Osteoblast (primary cell): Measurements from ENCODE around the gene MET. TPM values are rescaled to one million over a fixed set of nuclear protein-coding genes. Genes with fewer than 3 reads are reported as not detected.
A peak's percentile ranks its signal among the peaks of the same experiment; 100 is the strongest.

Experiments used
- DNase-seq: peaks from one replicate; pipeline ENCODE4 v3.0.0; 2011; ENCODE audit warnings: low spot score, mixed read lengths; ENCODE audit not compliant: insufficient read length; ENCODE audit errors: missing footprints
- H2AFZ ChIP-seq: 2 replicates; pipeline ENCODE4 v1.6.0; 2011; ENCODE audit warnings: mild to moderate bottlenecking, low read length
- H3K27ac ChIP-seq: 2 replicates; pipeline ENCODE4 v1.5.1; 2011; ENCODE audit warnings: mild to moderate bottlenecking, low read depth, low read length, moderate library complexity
- H3K27me3 ChIP-seq: 2 replicates; pipeline ENCODE4 v1.6.0; 2012; ENCODE audit warnings: mild to moderate bottlenecking, control low read depth, inconsistent platforms, low read length, moderate library complexity; ENCODE audit not compliant: insufficient read depth
- H3K36me3 ChIP-seq: 2 replicates; pipeline ENCODE4 v1.5.1; 2011; ENCODE audit warnings: mild to moderate bottlenecking, low read length, control low read depth, moderate library complexity; ENCODE audit not compliant: insufficient read depth
- H3K4me1 ChIP-seq: 2 replicates; pipeline ENCODE4 v1.5.1; 2011; ENCODE audit warnings: mild to moderate bottlenecking, low read length, control low read depth, moderate library complexity; ENCODE audit not compliant: insufficient read depth
- H3K4me2 ChIP-seq: 2 replicates; pipeline ENCODE4 v1.6.0; 2011; ENCODE audit warnings: mild to moderate bottlenecking, low read length; ENCODE audit not compliant: insufficient read depth
- H3K4me3 ChIP-seq: fragments of 200-600 bp; sonication (generic); 3 replicates; pipeline ENCODE4 v1.5.1; 2012; ENCODE audit warnings: mild to moderate bottlenecking, low read length, inconsistent platforms; ENCODE audit not compliant: insufficient read depth
- H3K79me2 ChIP-seq: 2 replicates; pipeline ENCODE4 v1.6.0; 2012; ENCODE audit warnings: mild to moderate bottlenecking, low read length, control low read depth, inconsistent platforms; ENCODE audit not compliant: insufficient read depth
- H3K9me3 ChIP-seq: 2 replicates; pipeline ENCODE4 v1.5.1; 2011; ENCODE audit warnings: low read depth, low read length, control low read depth
- H4K20me1 ChIP-seq: 2 replicates; pipeline ENCODE4 v1.6.0; 2012; ENCODE audit warnings: mild to moderate bottlenecking, low read length, control low read depth; ENCODE audit not compliant: insufficient read depth
- total RNA-seq: library from RNA; depleted of rRNA; stranded (reverse); fragments of >200 nt; gene quantifications from 2 replicates; pipeline ENCODE4 v1.2.3, GENCODE V29; 2012
- TF ChIP-seq, protein P1 (sequence below): IDR thresholded peaks from 2 replicates; pipeline ENCODE4 v1.5.1; 2011; ENCODE audit warnings: mild to moderate bottlenecking, low read depth, low read length, moderate library complexity; ENCODE audit errors: extremely low read depth

The MET gene
- total RNA-seq, 1 donor: 55.0 TPM

DNA sequence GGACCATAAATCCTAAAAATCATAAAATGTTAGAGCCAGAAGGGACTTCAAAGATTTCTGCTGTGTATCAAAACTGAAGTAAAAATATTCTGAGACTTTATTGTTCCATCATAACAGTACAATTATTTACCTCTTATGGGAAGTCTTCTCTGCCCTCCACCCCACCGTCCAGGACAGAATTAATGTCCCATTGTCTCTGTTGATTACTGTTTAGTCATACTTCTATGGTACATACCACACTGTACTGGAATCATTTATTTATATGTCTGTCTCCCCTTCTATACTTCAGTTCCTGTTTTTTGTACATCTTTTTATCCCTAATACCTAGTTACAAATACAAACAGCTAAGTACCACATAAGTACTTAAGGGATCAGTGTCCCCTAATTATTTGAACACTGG is 98.9 kb downstream of the MET start:
- Histone ChIP-seq H3K27me3 (no peaks in the 10 kb centered on the region), H3K27ac (no peak overlapping the region), H2AFZ (no peak overlapping the region), H3K9me3 (no peaks in the 10 kb centered on the region), H3K4me3 (no peak overlapping the region), H3K79me2 (no peaks in the 10 kb centered on the region), H3K4me2 (no peak overlapping the region), H3K36me3 (peaks cover 45% of the 10 kb centered on the region), H4K20me1 (no peaks in the 10 kb centered on the region), H3K4me1 (peaks cover 21% of the 10 kb centered on the region)
- DNase-seq: no peak
- TF ChIP-seq, protein P1, sequence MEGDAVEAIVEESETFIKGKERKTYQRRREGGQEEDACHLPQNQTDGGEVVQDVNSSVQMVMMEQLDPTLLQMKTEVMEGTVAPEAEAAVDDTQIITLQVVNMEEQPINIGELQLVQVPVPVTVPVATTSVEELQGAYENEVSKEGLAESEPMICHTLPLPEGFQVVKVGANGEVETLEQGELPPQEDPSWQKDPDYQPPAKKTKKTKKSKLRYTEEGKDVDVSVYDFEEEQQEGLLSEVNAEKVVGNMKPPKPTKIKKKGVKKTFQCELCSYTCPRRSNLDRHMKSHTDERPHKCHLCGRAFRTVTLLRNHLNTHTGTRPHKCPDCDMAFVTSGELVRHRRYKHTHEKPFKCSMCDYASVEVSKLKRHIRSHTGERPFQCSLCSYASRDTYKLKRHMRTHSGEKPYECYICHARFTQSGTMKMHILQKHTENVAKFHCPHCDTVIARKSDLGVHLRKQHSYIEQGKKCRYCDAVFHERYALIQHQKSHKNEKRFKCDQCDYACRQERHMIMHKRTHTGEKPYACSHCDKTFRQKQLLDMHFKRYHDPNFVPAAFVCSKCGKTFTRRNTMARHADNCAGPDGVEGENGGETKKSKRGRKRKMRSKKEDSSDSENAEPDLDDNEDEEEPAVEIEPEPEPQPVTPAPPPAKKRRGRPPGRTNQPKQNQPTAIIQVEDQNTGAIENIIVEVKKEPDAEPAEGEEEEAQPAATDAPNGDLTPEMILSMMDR: no peak

DNA sequence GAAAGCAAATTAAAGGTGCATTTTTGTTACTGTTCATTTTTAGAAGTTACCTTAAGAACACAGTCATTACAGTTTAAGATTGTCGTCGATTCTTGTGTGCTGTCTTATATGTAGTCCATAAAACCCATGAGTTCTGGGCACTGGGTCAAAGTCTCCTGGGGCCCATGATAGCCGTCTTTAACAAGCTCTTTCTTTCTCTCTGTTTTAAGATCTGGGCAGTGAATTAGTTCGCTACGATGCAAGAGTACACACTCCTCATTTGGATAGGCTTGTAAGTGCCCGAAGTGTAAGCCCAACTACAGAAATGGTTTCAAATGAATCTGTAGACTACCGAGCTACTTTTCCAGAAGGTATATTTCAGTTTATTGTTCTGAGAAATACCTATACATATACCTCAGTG is 99.6 kb downstream of the MET start:
- Histone ChIP-seq H3K27ac (peak overlapping the region; percentile 54), H4K20me1 (no peaks in the 10 kb centered on the region), H3K4me3 (no peak overlapping the region), H3K9me3 (no peaks in the 10 kb centered on the region), H3K79me2 (no peaks in the 10 kb centered on the region), H3K27me3 (no peaks in the 10 kb centered on the region), H2AFZ (peak overlapping the region; percentile 26), H3K4me1 (peaks cover 28% of the 10 kb centered on the region), H3K4me2 (no peak overlapping the region), H3K36me3 (peaks cover 45% of the 10 kb centered on the region)
- DNase-seq: no peak
- TF ChIP-seq, protein P1: no peak

- Histone ChIP-seq H3K4me3 (no peak overlapping the region), H3K27me3 (no peaks in the 10 kb centered on the region), H3K9me3 (no peaks in the 10 kb centered on the region), H3K36me3 (peaks cover 45% of the 10 kb centered on the region), H3K4me2 (no peak overlapping the region), H2AFZ (no peak overlapping the region), H4K20me1 (no peaks in the 10 kb centered on the region), H3K27ac (peak overlapping the region; percentile 54), H3K4me1 (peaks cover 36% of the 10 kb centered on the region), H3K79me2 (no peaks in the 10 kb centered on the region)
- peak; percentile 72 for DNase-seq
- TF ChIP-seq, protein P1: no peak
Measured at GRCh38 chr7:116772423-116772863, 100.4 kb downstream of the MET start.

GRCh38 chr7:116772926-116773749 is 101.1 kb downstream of the MET start:
- Histone ChIP-seq H3K4me1 (peaks cover 43% of the 10 kb centered on the region), H2AFZ (no peak overlapping the region), H3K27ac (peak overlapping the region; percentile 54), H3K27me3 (no peaks in the 10 kb centered on the region), H3K4me2 (no peak overlapping the region), H3K4me3 (no peak overlapping the region), H3K79me2 (no peaks in the 10 kb centered on the region), H4K20me1 (no peaks in the 10 kb centered on the region), H3K9me3 (no peaks in the 10 kb centered on the region), H3K36me3 (peaks cover 43% of the 10 kb centered on the region)
- DNase-seq: no peak
- TF ChIP-seq, protein P1: no peak
